NCI-H524 treated with DMSO at 0.1 percent for 48 hours (cell line): ENCODE data around the gene P2RX7.

Source experiments
- DNase-seq: peaks from one replicate; lab custom pipeline; 2025; lab: John Stamatoyannopoulos, UW

P2RX7 gene

DNA sequence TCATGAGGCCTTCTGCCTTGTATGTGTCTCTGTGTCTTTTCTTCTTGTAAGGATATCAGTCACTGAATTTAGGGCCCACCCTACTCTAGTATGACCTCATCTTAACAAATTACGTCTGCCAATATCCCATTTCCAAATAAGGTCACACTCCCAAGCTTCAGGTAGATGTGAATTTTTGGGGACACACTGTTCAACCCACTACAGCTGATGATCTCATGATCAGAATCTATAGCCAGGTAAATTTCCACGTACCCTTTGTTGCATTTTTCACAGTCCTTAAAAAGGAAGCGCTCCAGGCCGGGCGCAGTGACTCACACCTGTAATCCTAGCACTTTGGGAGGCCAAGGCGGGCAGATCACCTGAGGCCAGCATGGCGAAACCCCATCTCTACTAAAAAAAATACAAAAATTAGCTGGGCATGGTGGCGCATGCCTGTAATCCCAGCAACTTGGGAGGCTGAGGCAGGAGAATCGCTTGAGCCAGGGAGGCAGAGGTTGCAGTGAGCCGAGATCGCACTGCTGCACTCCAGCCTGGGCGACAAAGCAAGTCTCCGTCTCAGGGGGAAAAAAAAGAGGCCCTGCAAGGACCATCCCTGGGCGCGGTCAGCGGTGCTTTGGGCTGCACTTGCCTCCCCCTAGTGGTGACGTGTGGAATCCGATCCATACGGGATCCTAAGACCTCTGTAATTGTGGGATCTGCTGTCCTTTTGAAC, 97.3 kb downstream of the P2RX7 start:
- DNase-seq, result peak; percentile 19

DNA sequence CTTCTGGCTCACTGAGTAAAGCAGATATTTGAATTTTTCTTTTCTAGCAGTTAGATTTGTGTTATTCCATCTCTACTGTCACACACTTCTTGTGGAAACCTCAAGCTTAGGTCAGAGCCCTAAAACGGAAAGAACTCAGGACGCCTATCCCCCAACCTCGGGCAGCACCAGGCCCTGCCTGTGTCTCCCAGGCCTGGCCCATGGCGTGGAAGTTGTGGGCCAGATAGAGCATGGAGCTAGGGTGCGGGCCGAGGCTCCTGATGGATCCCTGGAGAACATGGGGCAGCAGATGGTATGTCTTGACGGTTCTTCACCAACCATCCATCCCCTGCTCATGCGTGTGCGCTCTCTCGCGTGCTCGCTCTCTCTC, 97.8 kb downstream of the P2RX7 start:
- DNase-seq, result no peak

DNA sequence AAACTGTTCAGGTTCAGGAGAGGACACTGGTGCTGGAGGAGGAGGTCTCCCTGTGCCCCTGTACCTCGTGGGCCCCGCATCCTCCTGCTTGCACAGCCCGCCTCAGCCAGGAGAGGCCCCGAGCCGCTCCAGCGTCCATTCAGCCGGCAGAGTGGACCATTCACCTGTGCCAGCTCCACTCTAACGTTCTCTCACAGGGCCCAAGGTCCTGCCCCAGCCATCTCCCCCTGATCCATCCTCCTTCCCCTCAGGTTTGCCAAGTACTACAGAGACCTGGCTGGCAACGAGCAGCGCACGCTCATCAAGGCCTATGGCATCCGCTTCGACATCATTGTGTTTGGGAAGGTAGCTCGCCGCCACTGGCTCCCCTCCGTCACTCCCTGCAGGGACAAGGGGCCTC, 99.5 kb downstream of the P2RX7 start:
- DNase-seq, result no peak

DNA sequence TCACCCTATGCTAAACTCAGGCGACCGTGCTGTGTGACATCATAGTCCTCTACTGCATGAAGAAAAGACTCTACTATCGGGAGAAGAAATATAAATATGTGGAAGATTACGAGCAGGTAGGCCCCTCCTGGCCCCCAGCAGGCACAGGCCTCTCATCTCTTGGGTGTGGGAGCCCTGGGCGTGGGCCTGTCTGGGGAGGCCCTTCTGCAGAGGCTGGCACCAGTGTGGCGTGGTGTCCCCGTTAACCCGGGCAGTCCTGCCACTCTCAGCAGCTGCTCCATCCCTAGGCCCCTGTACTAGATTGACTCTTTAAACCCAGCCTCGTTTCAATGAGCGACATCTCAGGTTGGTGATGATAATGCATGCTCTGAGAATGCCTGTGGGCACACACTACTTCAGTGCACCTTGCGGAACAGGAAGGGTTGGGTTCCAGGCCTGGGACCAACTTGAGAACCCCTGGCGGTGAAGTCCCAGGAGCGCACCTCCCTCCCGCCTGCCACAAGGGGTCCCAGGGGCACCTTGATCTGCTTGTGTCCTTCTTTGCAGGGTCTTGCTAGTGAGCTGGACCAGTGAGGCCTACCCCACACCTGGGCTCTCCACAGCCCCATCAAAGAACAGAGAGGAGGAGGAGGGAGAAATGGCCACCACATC, 100.4 kb downstream of the P2RX7 start:
- no peak for DNase-seq

DNA sequence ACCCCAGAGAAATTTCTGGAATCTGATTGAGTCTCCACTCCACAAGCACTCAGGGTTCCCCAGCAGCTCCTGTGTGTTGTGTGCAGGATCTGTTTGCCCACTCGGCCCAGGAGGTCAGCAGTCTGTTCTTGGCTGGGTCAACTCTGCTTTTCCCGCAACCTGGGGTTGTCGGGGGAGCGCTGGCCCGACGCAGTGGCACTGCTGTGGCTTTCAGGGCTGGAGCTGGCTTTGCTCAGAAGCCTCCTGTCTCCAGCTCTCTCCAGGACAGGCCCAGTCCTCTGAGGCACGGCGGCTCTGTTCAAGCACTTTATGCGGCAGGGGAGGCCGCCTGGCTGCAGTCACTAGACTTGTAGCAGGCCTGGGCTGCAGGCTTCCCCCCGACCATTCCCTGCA, 100.9 kb downstream of the P2RX7 start:
- DNase-seq, result no peak

DNA sequence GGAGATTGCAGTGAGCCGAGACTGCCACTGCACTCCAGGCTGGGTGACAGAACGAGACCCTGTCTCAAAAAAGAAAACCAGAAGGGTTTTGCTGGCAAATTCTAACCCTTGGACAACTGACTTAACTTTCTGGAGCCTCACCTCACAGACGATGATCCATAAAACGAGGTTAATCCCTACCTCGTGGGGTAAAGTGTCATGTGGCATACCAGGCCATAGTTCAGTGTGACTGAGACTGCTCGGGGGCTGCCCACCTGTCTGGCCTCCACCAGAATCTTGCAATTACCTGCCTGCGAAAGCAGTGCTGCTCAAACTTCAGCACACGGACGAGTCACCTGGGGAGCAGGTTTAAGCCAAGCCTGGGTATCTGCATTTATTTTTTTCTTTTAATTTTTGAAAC, 104.1 kb downstream of the P2RX7 start:
- no peak for DNase-seq

DNA sequence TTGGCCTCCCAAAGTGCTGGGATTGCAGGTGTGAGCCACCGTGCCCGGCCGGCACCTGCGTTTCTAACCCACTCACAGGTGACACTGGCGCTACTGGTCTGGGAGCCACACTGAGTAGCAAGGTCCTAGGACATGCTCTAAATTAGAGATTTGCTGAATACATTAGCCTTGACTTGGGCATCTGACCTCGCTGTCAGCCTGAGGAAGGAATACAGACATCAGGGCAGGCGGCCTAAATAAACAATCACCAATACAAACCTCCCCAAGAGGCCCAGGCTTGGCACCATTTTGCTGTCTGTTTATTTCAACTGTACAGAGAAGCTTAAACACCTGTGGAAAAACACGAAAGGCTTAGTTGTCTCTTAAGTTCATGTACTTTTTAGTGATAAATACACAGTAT, 104.7 kb downstream of the P2RX7 start:
- DNase-seq, result no peak
